HuH-7.5 (cell line): ENCODE data around the gene TGIF2LX.
"Not testable (repeated sequence)": the region's sequence is repeated elsewhere in the genome, so short reads cannot be mapped to it uniquely, and the experiment has no call there.

Source experiments
- DNase-seq: peaks from one replicate; pipeline ENCODE4 v3.0.0; 2011; ENCODE audit warnings: low spot score

The TGIF2LX gene

GRCh38 chrX:89921665-89922064, at the start of gene TGIF2LX:
TSS of gene TGIF2LX (plus strand) at chrX:89921908. CDS start at chrX:89922086, 178 bp downstream.
- not testable (repeated sequence) for DNase-seq

- DNase-seq: not testable (repeated sequence)
Observed at GRCh38 chrX:89922338-89922934, 728 bp downstream of the TGIF2LX start.

GRCh38 chrX:89943077-89943476, 21.4 kb downstream of the TGIF2LX start:
- not testable (repeated sequence) for DNase-seq

GRCh38 chrX:89965588-89965987, 43.9 kb downstream of the TGIF2LX start:
- DNase-seq: not testable (repeated sequence)
